IMR-90 (cell line): ENCODE data around the gene FUT7. TPM values are rescaled to one million over a fixed set of nuclear protein-coding genes. Genes with fewer than 3 reads are reported as not detected.

Experiments
- ATAC-seq: fragments of 200-7000 bp; cut with Tn5 transposase; 2 replicates; pipeline ENCODE4 v1.9.1; 2020; ENCODE audit warnings: low read depth, mild to moderate bottlenecking, moderate library complexity
- BruUV-seq: library from RNA; stranded (reverse); fragments of 400-500 nt; replicated peaks from 2 replicates; lab custom pipeline; 2021; lab: Mats Ljungman, UMichigan
- CTCF ChIA-PET: fragments of 300-600 bp; formaldehyde crosslinking; extraction: SDS; loops from one replicate; lab custom pipeline; 2021; ENCODE audit warnings: antibody characterized with exemption; lab: Yijun Ruan, JAX
- POLR2A ChIA-PET: fragments of 300-600 bp; sonication (Branson Sonifier 250); formaldehyde crosslinking; loops from one replicate; lab custom pipeline; 2022; ENCODE audit warnings: antibody characterized with exemption; ENCODE audit not compliant: unreplicated experiment; lab: Charles Lee
- DNase-seq: peaks from one replicate; pipeline ENCODE4 v3.0.0; 2013
- H2AFZ ChIP-seq: replicated peaks from 2 replicates; pipeline ENCODE3; 2013; ENCODE audit warnings: low read length, mild to moderate bottlenecking; ENCODE audit not compliant: poor library complexity
- H2AK5ac ChIP-seq: 2 replicates; pipeline ENCODE4 v1.6.1; 2013; ENCODE audit warnings: low read depth, low read length, inconsistent platforms
- H2AK9ac ChIP-seq: replicated peaks from 2 replicates; pipeline ENCODE3; 2013; ENCODE audit warnings: mild to moderate bottlenecking, low read depth, low read length, moderate library complexity; ENCODE audit not compliant: poor library complexity
- H2BK120ac ChIP-seq: 2 replicates; pipeline ENCODE4 v1.6.1; 2013; ENCODE audit warnings: low read depth, low read length, inconsistent platforms
- H2BK15ac ChIP-seq: 3 replicates; pipeline ENCODE4 v1.6.1; 2013; ENCODE audit warnings: low read depth, low read length, inconsistent platforms
- H2BK20ac ChIP-seq: 2 replicates; pipeline ENCODE4 v1.6.1; 2013; ENCODE audit warnings: low read depth, mild to moderate bottlenecking, inconsistent platforms, low read length, moderate library complexity
- H2BK5ac ChIP-seq: 2 replicates; pipeline ENCODE4 v1.6.1; 2013; ENCODE audit warnings: mild to moderate bottlenecking, low read depth, low read length, inconsistent platforms; ENCODE audit not compliant: poor library complexity, severe bottlenecking
- H3K14ac ChIP-seq: replicated peaks from 2 replicates; pipeline ENCODE4 v1.6.1; 2013; ENCODE audit warnings: low read depth, low read length, inconsistent platforms
- H3K18ac ChIP-seq: 2 replicates; pipeline ENCODE4 v1.6.1; 2013; ENCODE audit warnings: low read depth, low read length, control low read depth
- H3K23ac ChIP-seq: 2 replicates; pipeline ENCODE4 v1.6.1; 2013; ENCODE audit warnings: low read depth, low read length, inconsistent platforms
- H3K27ac ChIP-seq: 2 replicates; pipeline ENCODE4 v1.5.1; 2013; ENCODE audit warnings: mild to moderate bottlenecking, control low read depth, low read length; ENCODE audit not compliant: insufficient read depth
- H3K27me3 ChIP-seq: 2 replicates; pipeline ENCODE4 v1.6.1; 2013; ENCODE audit warnings: low read length; ENCODE audit not compliant: control insufficient read depth, insufficient read depth
- H3K36me3 ChIP-seq: 2 replicates; pipeline ENCODE4 v1.6.1; 2013; ENCODE audit warnings: low read length, mixed read lengths; ENCODE audit not compliant: control insufficient read depth, insufficient read depth
- H3K4ac ChIP-seq: 2 replicates; pipeline ENCODE4 v1.6.1; 2013; ENCODE audit warnings: low read depth, low read length, inconsistent platforms
- H3K4me1 ChIP-seq: 2 replicates; pipeline ENCODE4 v1.6.1; 2013; ENCODE audit warnings: low read length, mixed read lengths; ENCODE audit not compliant: control insufficient read depth, insufficient read depth
- H3K4me2 ChIP-seq: 2 replicates; pipeline ENCODE4 v1.6.1; 2013; ENCODE audit warnings: low read depth, mild to moderate bottlenecking, control low read depth, low read length, moderate library complexity
- H3K4me3 ChIP-seq: 2 replicates; pipeline ENCODE4 v1.5.1; 2013; ENCODE audit warnings: low read depth, mild to moderate bottlenecking, control low read depth, low read length, moderate library complexity; ENCODE audit not compliant: insufficient read depth
- H3K56ac ChIP-seq: 2 replicates; pipeline ENCODE4 v1.6.1; 2013; ENCODE audit warnings: low read length, inconsistent platforms; ENCODE audit not compliant: insufficient read depth; ENCODE audit errors: extremely low read depth
- H3K79me1 ChIP-seq, 2 experiments: 2 replicates each; pipeline ENCODE4 v1.6.1; 2013; ENCODE audit warnings: low read length in 2 of 2, inconsistent platforms in 1 of 2, low read depth in 1 of 2
- H3K9ac ChIP-seq: 2 replicates; pipeline ENCODE4 v1.6.1; 2013; ENCODE audit warnings: low read depth, low read length, control low read depth
- H3K9me1 ChIP-seq: 2 replicates; pipeline ENCODE4 v1.6.1; 2013; ENCODE audit warnings: low read length, inconsistent platforms; ENCODE audit not compliant: insufficient read depth
- H3K9me3 ChIP-seq: 2 replicates; pipeline ENCODE4 v1.6.1; 2013; ENCODE audit warnings: low read length; ENCODE audit not compliant: control insufficient read depth, insufficient read depth
- H4K20me1 ChIP-seq: 2 replicates; pipeline ENCODE4 v1.6.1; 2013; ENCODE audit warnings: low read length, inconsistent platforms; ENCODE audit not compliant: insufficient read depth
- H4K5ac ChIP-seq: 2 replicates; pipeline ENCODE4 v1.6.1; 2013; ENCODE audit warnings: mild to moderate bottlenecking, low read depth, low read length, control low read depth
- H4K8ac ChIP-seq, 2 experiments: 2 replicates each; pipeline ENCODE4 v1.6.1; 2013; ENCODE audit warnings: low read depth in 2 of 2, low read length in 2 of 2, control low read depth in 1 of 2, inconsistent platforms in 1 of 2
- H4K91ac ChIP-seq: 2 replicates; pipeline ENCODE4 v1.6.1; 2013; ENCODE audit warnings: low read depth, low read length, inconsistent platforms; ENCODE audit not compliant: insufficient read depth
- BHLHE40 ChIP-seq: fragments of 150-350 bp; IDR thresholded peaks from 2 replicates; pipeline ENCODE4 v1.6.1; 2016; ENCODE audit warnings: mild to moderate bottlenecking, low read depth, low read length
- SMC3 ChIP-seq: fragments of 150-350 bp; IDR thresholded peaks from 2 replicates; pipeline ENCODE4 v1.6.1; 2016; ENCODE audit warnings: low read depth, mild to moderate bottlenecking, antibody characterized with exemption, low read length, moderate library complexity
- WGBS, 2 experiments: methylation state at CpG; one replicate each; pipeline versions ENCODE4 v1.1.5 to v1.1.7; 2013; ENCODE audit warnings: missing lambda C conversion rate in 2 of 2; ENCODE audit not compliant: insufficient read length in 1 of 2; ENCODE audit errors: extremely low coverage in 2 of 2; 5-methylcytosine and 5-hydroxymethylcytosine counted together
- dilution Hi-C: fragments of 300-500 bp; cut with HindIII; formaldehyde crosslinking; loops from one replicate; pipeline ENCODE4 v1.14.3; 2018; ENCODE audit warnings: low sequenced_read_pairs; ENCODE audit not compliant: unreplicated experiment
- in situ Hi-C: fragments of 300-500 bp; cut with MboI; formaldehyde crosslinking; loops from 3 replicates; pipeline ENCODE4 v1.14.3; 2019; ENCODE audit warnings: low sequenced_read_pairs, inconsistent platforms, mixed read lengths
- intact Hi-C: fragments of 100-400 bp; cut with micrococcal nuclease; formaldehyde crosslinking; loops from 2 replicates; pipeline ENCODE4 v1.10.0; 2022
- polyA plus RNA-seq, 3 experiments: library from polyadenylated mRNA; depleted of rRNA; stranded (reverse); fragments of >200 nt; gene quantifications; 2 replicates each; pipeline ENCODE4 v1.2.3, GENCODE V29; 2012; ENCODE audit warnings: low replicate concordance in 1 of 3
- total RNA-seq: library from RNA; depleted of rRNA; stranded (reverse); fragments of >200 nt; gene quantifications from 2 replicates; pipeline ENCODE4 v1.2.3, GENCODE V29; 2012

The FUT7 gene
- total and polyA plus RNA-seq, 2 of the 4 experiments (the other 2 are of a cell fraction): not detected

GRCh38 chr9:137032858-137033257, 970 bp upstream of the FUT7 start:
- no peak overlapping the region for H3K4me2 ChIP-seq
- H3K9me3 ChIP-seq: no peaks in the 10 kb centered on the region
- no peak overlapping the region for H2BK20ac ChIP-seq
- ChIA-PET POLR2A (no interaction called here), CTCF (no interaction called here)
- WGBS, 2 experiments: 10% methylated on average over 2 of the region's 10 CpGs; no CpG with 5 or more reads in 1 of the 2 experiments
- intact Hi-C loops: no loop called here
- in situ Hi-C loops: loop anchor here (10.0 kb wide), 1 partner anchor 248 kb away; no protein-coding TSS in a partner anchor
- H3K14ac ChIP-seq: no peak overlapping the region
- no peak for ATAC-seq
- no peak overlapping the region for H3K18ac ChIP-seq
- no peak overlapping the region for H4K8ac ChIP-seq
- no peak overlapping the region for H2AFZ ChIP-seq
- dilution Hi-C loops: no loop called here
- no peak overlapping the region for H3K27ac ChIP-seq
- no peak overlapping the region for H4K5ac ChIP-seq
- BruUV-seq: no TSS peak
- H3K4ac ChIP-seq: no peak overlapping the region
- H3K23ac ChIP-seq: no peak overlapping the region
- no peak overlapping the region for H3K4me3 ChIP-seq
- H2AK5ac ChIP-seq: no peak overlapping the region
- no peak overlapping the region for H2BK15ac ChIP-seq
- peaks cover 2% of the 10 kb centered on the region; the same call in 1 of the 2 replicates for H3K27me3 ChIP-seq
- TF ChIP-seq SMC3: no peak
- no peak for TF ChIP-seq BHLHE40
- no peaks in the 10 kb centered on the region for H3K4me1 ChIP-seq
- H2BK120ac ChIP-seq: no peak overlapping the region
- no peaks in the 10 kb centered on the region for H3K9me1 ChIP-seq
- peaks cover 2% of the 10 kb centered on the region for H3K36me3 ChIP-seq
- H2AK9ac ChIP-seq: no peak overlapping the region
- no peak overlapping the region for H4K91ac ChIP-seq
- no peaks in the 10 kb centered on the region for H3K79me1 ChIP-seq
- H3K56ac ChIP-seq: no peak overlapping the region
- H4K20me1 ChIP-seq: no peaks in the 10 kb centered on the region; the same call in 1 of the 2 replicates
- DNase-seq: no peak
- H3K9ac ChIP-seq: no peak overlapping the region
- no peak overlapping the region for H2BK5ac ChIP-seq
